K562 (cell line): ENCODE measurements around the gene MGRN1.

Experiments
- EZH2 ChIP-seq: IDR thresholded peaks from 2 replicates; pipeline ENCODE4 v1.6.1; 2012; ENCODE audit warnings: low read depth, mild to moderate bottlenecking, inconsistent platforms, low read length, borderline replicate concordance
- FOXJ3 ChIP-seq: sonication (generic); formaldehyde crosslinking; IDR thresholded peaks from 2 replicates; pipeline ENCODE4 v1.4.0; 2020; ENCODE audit warnings: mild to moderate bottlenecking, missing genetic modification reagents
- MXI1 ChIP-seq: IDR thresholded peaks from 2 replicates; pipeline ENCODE4 v1.6.1; 2011; ENCODE audit warnings: low read depth, mild to moderate bottlenecking, improper control_type of control experiment, low read length
- SMC3 ChIP-seq: conservative IDR thresholded peaks from 2 replicates; pipeline ENCODE4 v1.6.1; 2011; ENCODE audit warnings: low read depth, low read length, improper control_type of control experiment; ENCODE audit not compliant: insufficient read depth
- ZFP30 ChIP-seq: fragments of 250-450 bp; sonication (Bioruptor Pico); IDR thresholded peaks from 2 replicates; pipeline ENCODE4 v1.8.0; 2022; ENCODE audit warnings: moderate library complexity, mild to moderate bottlenecking, inconsistent platforms, borderline replicate concordance
- ZFP36 ChIP-seq: fragments of 150-350 bp; IDR thresholded peaks from 2 replicates; pipeline ENCODE4 v1.6.1; 2018; ENCODE audit warnings: low read length, low read depth; ENCODE audit not compliant: partially characterized antibody
- TF ChIP-seq, protein P1 (sequence below), 3 experiments: IDR thresholded peaks in 2 of 3; conservative IDR thresholded peaks in 1 of 3; 2 replicates each; pipeline ENCODE4 v1.5.1; 2011 to 2012; ENCODE audit warnings: low read length in 3 of 3, mild to moderate bottlenecking in 3 of 3, control low read depth in 2 of 3, improper control_type of control experiment in 1 of 3, inconsistent platforms in 1 of 3, low read depth in 1 of 3, mixed read lengths in 1 of 3, moderate library complexity in 1 of 3; ENCODE audit not compliant: insufficient read depth in 2 of 3
- TF ChIP-seq, protein P2 (sequence below), 2 experiments: IDR thresholded peaks in 1 of 2; conservative IDR thresholded peaks in 1 of 2; 2 replicates each; pipeline ENCODE4 v1.6.1; 2016; ENCODE audit warnings: low read depth in 2 of 2, mild to moderate bottlenecking in 1 of 2, missing compliant biosample characterization in 1 of 2, missing genetic modification characterization in 1 of 2, moderate library complexity in 1 of 2
- TF ChIP-seq, protein P3 (sequence below), 2 experiments: fragments of 450-650 bp; formaldehyde crosslinking in 1 of 2; IDR thresholded peaks; 2 replicates each; pipeline versions ENCODE4 v1.4.0 to v1.6.1; 2014 to 2020; ENCODE audit warnings: mild to moderate bottlenecking in 2 of 2, borderline replicate concordance in 1 of 2, low read depth in 1 of 2

DNA sequence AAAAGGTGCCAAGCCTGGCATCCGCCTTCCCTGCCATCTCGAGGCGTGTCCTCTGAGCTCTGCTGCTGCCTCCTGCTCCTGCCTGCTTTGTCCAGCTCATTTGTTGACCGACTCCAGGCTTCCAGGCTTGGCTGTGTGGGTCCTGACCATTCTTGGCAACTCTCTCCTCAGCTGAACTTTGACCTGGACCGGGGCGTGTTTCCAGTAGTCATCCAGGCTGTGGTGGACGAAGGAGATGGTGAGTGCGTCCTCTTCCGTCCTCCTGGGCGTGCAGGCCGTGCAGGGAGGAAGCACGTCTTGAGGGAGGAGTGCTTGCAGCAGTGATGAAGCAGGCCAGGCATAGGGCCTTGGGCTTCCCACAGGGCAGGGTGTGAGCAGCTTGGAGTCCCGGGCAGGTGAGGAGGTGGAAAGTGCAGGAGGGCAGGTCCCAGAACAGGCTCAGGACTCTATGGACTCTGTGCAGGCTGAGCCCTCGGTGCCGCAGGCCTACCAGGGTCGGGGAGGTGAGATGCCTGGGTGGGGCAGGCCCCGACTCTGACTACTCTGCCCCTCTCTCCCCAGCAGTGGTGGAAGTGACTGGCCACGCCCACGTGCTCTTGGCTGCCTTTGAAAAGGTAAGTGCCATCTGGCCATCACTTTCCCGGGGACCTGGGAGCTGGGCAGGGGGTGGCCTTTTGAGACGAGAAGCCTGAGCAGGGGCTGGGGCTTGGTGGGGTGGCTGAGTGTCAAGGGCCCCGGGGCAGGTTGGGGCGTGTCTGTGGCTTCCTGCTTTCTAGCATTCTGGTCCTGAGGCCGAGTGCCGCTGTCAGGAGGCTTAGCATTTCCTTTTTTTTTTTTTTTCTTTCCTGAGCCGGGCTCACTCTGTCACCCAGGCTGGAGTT lies 40.2 kb downstream of the MGRN1 start:
- no peak for TF ChIP-seq MXI1
- no peak for TF ChIP-seq SMC3
- TF ChIP-seq ZFP36: no peak
- TF ChIP-seq, protein P1, sequence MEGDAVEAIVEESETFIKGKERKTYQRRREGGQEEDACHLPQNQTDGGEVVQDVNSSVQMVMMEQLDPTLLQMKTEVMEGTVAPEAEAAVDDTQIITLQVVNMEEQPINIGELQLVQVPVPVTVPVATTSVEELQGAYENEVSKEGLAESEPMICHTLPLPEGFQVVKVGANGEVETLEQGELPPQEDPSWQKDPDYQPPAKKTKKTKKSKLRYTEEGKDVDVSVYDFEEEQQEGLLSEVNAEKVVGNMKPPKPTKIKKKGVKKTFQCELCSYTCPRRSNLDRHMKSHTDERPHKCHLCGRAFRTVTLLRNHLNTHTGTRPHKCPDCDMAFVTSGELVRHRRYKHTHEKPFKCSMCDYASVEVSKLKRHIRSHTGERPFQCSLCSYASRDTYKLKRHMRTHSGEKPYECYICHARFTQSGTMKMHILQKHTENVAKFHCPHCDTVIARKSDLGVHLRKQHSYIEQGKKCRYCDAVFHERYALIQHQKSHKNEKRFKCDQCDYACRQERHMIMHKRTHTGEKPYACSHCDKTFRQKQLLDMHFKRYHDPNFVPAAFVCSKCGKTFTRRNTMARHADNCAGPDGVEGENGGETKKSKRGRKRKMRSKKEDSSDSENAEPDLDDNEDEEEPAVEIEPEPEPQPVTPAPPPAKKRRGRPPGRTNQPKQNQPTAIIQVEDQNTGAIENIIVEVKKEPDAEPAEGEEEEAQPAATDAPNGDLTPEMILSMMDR (IDR thresholded peaks at IDR 0.05 in 2 of 3, conservative IDR thresholded peaks at IDR 0.05 in 1 of 3; ENCODE audit: insufficient read depth in 2 of 3, low read depth in 1 of 3, low read length in 3 of 3): no peak
- TF ChIP-seq FOXJ3 (CRISPR knock-in tag): no peak
- TF ChIP-seq, protein P2, sequence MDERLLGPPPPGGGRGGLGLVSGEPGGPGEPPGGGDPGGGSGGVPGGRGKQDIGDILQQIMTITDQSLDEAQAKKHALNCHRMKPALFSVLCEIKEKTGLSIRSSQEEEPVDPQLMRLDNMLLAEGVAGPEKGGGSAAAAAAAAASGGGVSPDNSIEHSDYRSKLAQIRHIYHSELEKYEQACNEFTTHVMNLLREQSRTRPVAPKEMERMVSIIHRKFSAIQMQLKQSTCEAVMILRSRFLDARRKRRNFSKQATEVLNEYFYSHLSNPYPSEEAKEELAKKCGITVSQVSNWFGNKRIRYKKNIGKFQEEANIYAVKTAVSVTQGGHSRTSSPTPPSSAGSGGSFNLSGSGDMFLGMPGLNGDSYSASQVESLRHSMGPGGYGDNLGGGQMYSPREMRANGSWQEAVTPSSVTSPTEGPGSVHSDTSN (CRISPR knock-in tag; IDR thresholded peaks at IDR 0.05; ENCODE audit: low read depth): no peak
- TF ChIP-seq, protein P2 (tag; conservative IDR thresholded peaks at IDR 0.05; ENCODE audit: low read depth): no peak
- TF ChIP-seq, protein P3, sequence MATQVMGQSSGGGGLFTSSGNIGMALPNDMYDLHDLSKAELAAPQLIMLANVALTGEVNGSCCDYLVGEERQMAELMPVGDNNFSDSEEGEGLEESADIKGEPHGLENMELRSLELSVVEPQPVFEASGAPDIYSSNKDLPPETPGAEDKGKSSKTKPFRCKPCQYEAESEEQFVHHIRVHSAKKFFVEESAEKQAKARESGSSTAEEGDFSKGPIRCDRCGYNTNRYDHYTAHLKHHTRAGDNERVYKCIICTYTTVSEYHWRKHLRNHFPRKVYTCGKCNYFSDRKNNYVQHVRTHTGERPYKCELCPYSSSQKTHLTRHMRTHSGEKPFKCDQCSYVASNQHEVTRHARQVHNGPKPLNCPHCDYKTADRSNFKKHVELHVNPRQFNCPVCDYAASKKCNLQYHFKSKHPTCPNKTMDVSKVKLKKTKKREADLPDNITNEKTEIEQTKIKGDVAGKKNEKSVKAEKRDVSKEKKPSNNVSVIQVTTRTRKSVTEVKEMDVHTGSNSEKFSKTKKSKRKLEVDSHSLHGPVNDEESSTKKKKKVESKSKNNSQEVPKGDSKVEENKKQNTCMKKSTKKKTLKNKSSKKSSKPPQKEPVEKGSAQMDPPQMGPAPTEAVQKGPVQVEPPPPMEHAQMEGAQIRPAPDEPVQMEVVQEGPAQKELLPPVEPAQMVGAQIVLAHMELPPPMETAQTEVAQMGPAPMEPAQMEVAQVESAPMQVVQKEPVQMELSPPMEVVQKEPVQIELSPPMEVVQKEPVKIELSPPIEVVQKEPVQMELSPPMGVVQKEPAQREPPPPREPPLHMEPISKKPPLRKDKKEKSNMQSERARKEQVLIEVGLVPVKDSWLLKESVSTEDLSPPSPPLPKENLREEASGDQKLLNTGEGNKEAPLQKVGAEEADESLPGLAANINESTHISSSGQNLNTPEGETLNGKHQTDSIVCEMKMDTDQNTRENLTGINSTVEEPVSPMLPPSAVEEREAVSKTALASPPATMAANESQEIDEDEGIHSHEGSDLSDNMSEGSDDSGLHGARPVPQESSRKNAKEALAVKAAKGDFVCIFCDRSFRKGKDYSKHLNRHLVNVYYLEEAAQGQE (IDR thresholded peaks at IDR 0.05; ENCODE audit: borderline replicate concordance): no peak
- TF ChIP-seq, protein P3 (CRISPR knock-in tag; IDR thresholded peaks at IDR 0.05; ENCODE audit: low read depth): no peak
- TF ChIP-seq ZFP30: no peak
- TF ChIP-seq EZH2: no peak
